ENCODE measurements around the gene MYH9.
A peak's percentile ranks its signal among the peaks of the same experiment; 100 is the strongest.

Gene MYH9

GRCh38 chr22:36387959-36388726 lies at the start of gene MYH9:
Gene MYH9 (minus strand): TSS chr22:36387967. CDS start chr22:36349236, 38,731 bp downstream.
- Histone ChIP-seq H3K79me2 (ENCODE audit: low read length) (peaks cover 50% of the 10 kb centered on the region), H3F3A (ENCODE audit: insufficient read depth, low read length) (peaks cover 37% of the 10 kb centered on the region), H3K9me2 (replicated peaks; ENCODE audit: insufficient read depth, low read length) (no peaks in the 10 kb centered on the region), H3K4me1 (ENCODE audit: low read length) (peaks cover 12% of the 10 kb centered on the region), H4K20me1 (ENCODE audit: insufficient read depth, low read length) (no peaks in the 10 kb centered on the region), H3K4me2 (ENCODE audit: low read depth, low read length) (peak within 1 kb of the TSS; percentile 93), H3K36me3 (replicated peaks; ENCODE audit: insufficient read depth, low read length) (no peaks in the 10 kb centered on the region), H2AFZ (ENCODE audit: low read length) (peak within 1 kb of the TSS; percentile 89), H3K9me3 (replicated peaks; ENCODE audit: insufficient read depth, low read length) (no peaks in the 10 kb centered on the region), H3K9ac (ENCODE audit: low read length) (peak within 1 kb of the TSS; percentile 76), H3K4me3 (ENCODE audit: low read length) (peak within 1 kb of the TSS; percentile 92), H3K27me3 (replicated peaks; ENCODE audit: insufficient read depth, low read length) (no peaks in the 10 kb centered on the region), H3K27ac (ENCODE audit: low read length) (peak within 1 kb of the TSS; percentile 88)
- DNase-seq: peak; percentile 99
- TF ChIP-seq CTCF (IDR thresholded peaks at IDR 0.05; ENCODE audit: low read length): no peak
- TF ChIP-seq EZH2phosphoT487 (IDR thresholded peaks at IDR 0.05; ENCODE audit: low read length): no peak
- TF ChIP-seq EZH2 (optimal IDR thresholded peaks at IDR 0.05; ENCODE audit: low read depth, low read length): no peak

- H3K4me2 ChIP-seq (ENCODE audit: low read depth, low read length): peak overlapping the region; percentile 28
- H3K36me3 ChIP-seq (replicated peaks; ENCODE audit: insufficient read depth, low read length): no peaks in the 10 kb centered on the region
- peak overlapping the region; percentile 2; the same call in 1 of the 2 replicates for H3K4me3 ChIP-seq (ENCODE audit: low read length)
- H3K9me2 ChIP-seq (replicated peaks; ENCODE audit: insufficient read depth, low read length): no peaks in the 10 kb centered on the region
- H3K4me1 ChIP-seq (ENCODE audit: low read length): peaks cover 14% of the 10 kb centered on the region
- H3K27me3 ChIP-seq (replicated peaks; ENCODE audit: insufficient read depth, low read length): no peaks in the 10 kb centered on the region
- H3K9ac ChIP-seq (ENCODE audit: low read length): peak overlapping the region; percentile 6; the same call in 1 of the 2 replicates
- peak; percentile 81 for DNase-seq
- peak overlapping the region; percentile 26 for H2AFZ ChIP-seq (ENCODE audit: low read length)
- H4K20me1 ChIP-seq (ENCODE audit: insufficient read depth, low read length): no peaks in the 10 kb centered on the region
- no peaks in the 10 kb centered on the region for H3K9me3 ChIP-seq (replicated peaks; ENCODE audit: insufficient read depth, low read length)
- peaks cover 21% of the 10 kb centered on the region for H3F3A ChIP-seq (ENCODE audit: insufficient read depth, low read length)
- no peak for TF ChIP-seq EZH2 (optimal IDR thresholded peaks at IDR 0.05; ENCODE audit: low read depth, low read length)
- TF ChIP-seq CTCF (IDR thresholded peaks at IDR 0.05; ENCODE audit: low read length): 0 out of 2 replicates have a peak, but pooled peaks have one; percentile 5
- H3K79me2 ChIP-seq (ENCODE audit: low read length): no peaks in the 10 kb centered on the region
- peak overlapping the region; percentile 54; the same call in 1 of the 2 replicates for H3K27ac ChIP-seq (ENCODE audit: low read length)
Measured at GRCh38 chr22:36435516-36436415, 48.0 kb upstream of the MYH9 start.

- Histone ChIP-seq H3K4me3 (ENCODE audit: low read length) (no peak overlapping the region), H3K9me3 (replicated peaks; ENCODE audit: insufficient read depth, low read length) (no peaks in the 10 kb centered on the region), H4K20me1 (ENCODE audit: insufficient read depth, low read length) (no peaks in the 10 kb centered on the region), H3K27me3 (replicated peaks; ENCODE audit: insufficient read depth, low read length) (no peaks in the 10 kb centered on the region), H2AFZ (ENCODE audit: low read length) (no peak overlapping the region), H3F3A (ENCODE audit: insufficient read depth, low read length) (peaks cover 21% of the 10 kb centered on the region), H3K27ac (ENCODE audit: low read length) (no peak overlapping the region), H3K9ac (ENCODE audit: low read length) (no peak overlapping the region), H3K4me1 (ENCODE audit: low read length) (peaks cover 14% of the 10 kb centered on the region), H3K79me2 (ENCODE audit: low read length) (no peaks in the 10 kb centered on the region), H3K9me2 (replicated peaks; ENCODE audit: insufficient read depth, low read length) (no peaks in the 10 kb centered on the region), H3K4me2 (ENCODE audit: low read depth, low read length) (no peak overlapping the region), H3K36me3 (replicated peaks; ENCODE audit: insufficient read depth, low read length) (no peaks in the 10 kb centered on the region)
- no peak for DNase-seq
- no peak for TF ChIP-seq EZH2phosphoT487 (IDR thresholded peaks at IDR 0.05; ENCODE audit: low read length)
Measured at GRCh38 chr22:36433318-36434231, 45.8 kb upstream of the MYH9 start.
